ENCODE data around the gene AURKB. TPM values are rescaled to one million over a fixed set of nuclear protein-coding genes. Genes with fewer than 3 reads are reported as not detected.
A peak's percentile ranks its signal among the peaks of the same experiment; 100 is the strongest.
"Not testable (repeated sequence)": the region's sequence is repeated elsewhere in the genome, so short reads cannot be mapped to it uniquely, and the experiment has no call there.

Gene AURKB
- total RNA-seq (2014; rRNA removed; shearing (Covaris generic); ENCODE audit: low replicate concordance) = 71.0 and 82.4 TPM in 2 replicates

DNA sequence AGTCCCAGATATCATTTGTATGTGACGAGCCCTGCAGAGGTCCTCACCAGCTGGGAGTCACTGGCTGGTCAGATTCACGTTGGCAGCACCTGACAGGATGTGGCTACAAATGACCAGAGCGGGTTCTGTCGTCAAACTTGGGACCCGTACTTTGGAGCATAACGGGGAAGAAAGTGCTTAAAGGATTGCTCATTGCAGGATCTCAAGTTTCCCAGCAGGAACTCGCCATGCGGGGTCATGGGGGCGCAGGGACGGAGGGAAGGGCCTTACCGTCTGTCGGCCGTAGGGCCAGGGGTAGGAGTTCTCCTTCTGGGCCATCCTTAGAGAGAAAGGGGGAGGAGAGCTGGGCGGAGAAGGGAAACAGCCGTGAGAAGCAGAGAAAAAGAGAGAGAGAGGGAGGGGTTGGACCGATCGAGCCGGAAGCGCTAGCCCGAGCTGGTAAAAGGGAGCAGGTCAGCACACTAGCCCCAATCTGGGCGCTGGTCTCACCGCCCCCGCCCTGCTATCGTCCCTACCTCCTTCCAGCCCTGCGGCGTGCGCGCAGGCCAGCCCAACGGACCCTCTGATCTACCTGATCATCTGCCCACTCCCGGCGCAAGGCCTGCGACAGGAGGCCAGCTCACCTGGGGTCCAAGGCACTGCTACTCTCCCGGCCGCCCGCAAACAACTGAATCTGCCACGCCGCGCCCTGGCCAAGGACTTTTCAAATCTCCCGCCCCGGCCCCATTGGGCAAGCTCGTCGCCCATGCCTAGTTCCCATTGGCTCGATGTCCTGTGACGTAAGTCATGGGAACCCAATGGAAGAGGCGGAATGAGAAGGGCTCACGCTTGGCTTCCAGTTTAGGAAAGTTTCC, at the start of gene AURKB:
Gene AURKB (minus strand): TSS at position 669 of the 854 bp plus-strand sequence. CDS start 351 bp downstream, at position 318.
- Histone ChIP-seq H3K9ac (ENCODE audit: low read length) (peak within 1 kb of the TSS; percentile 92), H4K20me1 (ENCODE audit: insufficient read depth, low read depth, low read length) (0 out of 2 replicates have a peak, but pooled peaks cover 2% of the 10 kb centered on the region), H3K9me3 (ENCODE audit: low read length) (no peaks in the 10 kb centered on the region), H3K4me1 (ENCODE audit: low read length) (peaks cover 21% of the 10 kb centered on the region), H3K79me2 (ENCODE audit: low read length) (peaks cover 26% of the 10 kb centered on the region), H3K9me2 (replicated peaks; ENCODE audit: insufficient read depth, low read length) (no peaks in the 10 kb centered on the region), H3K36me3 (ENCODE audit: insufficient read depth, low read length) (peaks cover 18% of the 10 kb centered on the region), H3K27ac (ENCODE audit: low read length) (peak within 1 kb of the TSS; percentile 86), H3K4me3 (ENCODE audit: low read length) (peak within 1 kb of the TSS; percentile 97), H2AFZ (ENCODE audit: low read length) (peak within 1 kb of the TSS; percentile 32; the same call in 1 of the 2 replicates), H3K27me3 (ENCODE audit: low read length) (no peaks in the 10 kb centered on the region), H3K4me2 (ENCODE audit: low read depth, low read length, poor library complexity, severe bottlenecking) (peak within 1 kb of the TSS; percentile 95)
- DNase-seq = peak; percentile 97

DNA sequence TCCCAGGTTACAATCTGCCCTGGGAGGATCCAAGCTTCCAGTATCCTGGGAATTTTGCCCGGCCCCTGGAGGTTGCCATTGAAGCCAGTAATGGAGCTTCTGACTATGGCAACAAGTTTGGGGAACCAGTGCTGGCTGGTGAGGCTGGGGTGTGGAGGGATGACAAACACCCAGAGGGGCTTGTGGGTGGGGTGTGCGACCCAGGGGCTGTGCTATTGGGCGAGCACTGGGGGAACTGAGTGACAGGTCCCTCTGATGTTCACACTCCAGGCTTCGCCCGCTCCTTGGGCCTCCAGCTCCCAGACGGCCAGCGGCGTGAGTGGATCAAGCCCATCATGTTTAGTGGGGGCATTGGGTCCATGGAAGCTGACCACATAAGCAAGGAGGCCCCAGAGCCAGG, 47.4 kb upstream of the AURKB start:
- H4K20me1 ChIP-seq (ENCODE audit: insufficient read depth, low read depth, low read length) = no peaks in the 10 kb centered on the region
- H3K27ac ChIP-seq (ENCODE audit: low read length) = no peak overlapping the region
- peaks cover 53% of the 10 kb centered on the region for H3K36me3 ChIP-seq (ENCODE audit: insufficient read depth, low read length)

GRCh38 chr17:8256691-8257090, 46.3 kb upstream of the AURKB start:
- peaks cover 51% of the 10 kb centered on the region for H3K36me3 ChIP-seq (ENCODE audit: insufficient read depth, low read length)

More for the DNA sequence above, 47.4 kb upstream of the AURKB start:
- Histone ChIP-seq H3K4me1 (ENCODE audit: low read length) (no peaks in the 10 kb centered on the region), H2AFZ (ENCODE audit: low read length) (no peak overlapping the region), H3K79me2 (ENCODE audit: low read length) (peaks cover 5% of the 10 kb centered on the region), H3K9ac (ENCODE audit: low read length) (no peak overlapping the region), H3K27me3 (ENCODE audit: low read length) (no peaks in the 10 kb centered on the region), H3K9me3 (ENCODE audit: low read length) (no peaks in the 10 kb centered on the region), H3K4me2 (ENCODE audit: low read depth, low read length, poor library complexity, severe bottlenecking) (no peak overlapping the region), H3K4me3 (ENCODE audit: low read length) (no peak overlapping the region), H3K9me2 (replicated peaks; ENCODE audit: insufficient read depth, low read length) (no peaks in the 10 kb centered on the region)
- DNase-seq = no peak

GRCh38 chr17:8256291-8256690, 45.9 kb upstream of the AURKB start:
- Histone ChIP-seq H3K79me2 (ENCODE audit: low read length) (peaks cover 18% of the 10 kb centered on the region), H3K36me3 (ENCODE audit: insufficient read depth, low read length) (peaks cover 51% of the 10 kb centered on the region), H3K9me2 (replicated peaks; ENCODE audit: insufficient read depth, low read length) (no peaks in the 10 kb centered on the region), H3K4me1 (ENCODE audit: low read length) (no peaks in the 10 kb centered on the region), H2AFZ (ENCODE audit: low read length) (no peak overlapping the region), H3K4me3 (ENCODE audit: low read length) (no peak overlapping the region), H3K27ac (ENCODE audit: low read length) (no peak overlapping the region), H3K4me2 (ENCODE audit: low read depth, low read length, poor library complexity, severe bottlenecking) (no peak overlapping the region), H3K9ac (ENCODE audit: low read length) (no peak overlapping the region), H4K20me1 (ENCODE audit: insufficient read depth, low read depth, low read length) (no peaks in the 10 kb centered on the region), H3K9me3 (ENCODE audit: low read length) (no peaks in the 10 kb centered on the region), H3K27me3 (ENCODE audit: low read length) (no peaks in the 10 kb centered on the region)
- DNase-seq = no peak

More at GRCh38 chr17:8256691-8257090, 46.3 kb upstream of the AURKB start:
- H3K9me2 ChIP-seq (replicated peaks; ENCODE audit: insufficient read depth, low read length) = no peaks in the 10 kb centered on the region
- H3K4me1 ChIP-seq (ENCODE audit: low read length) = no peaks in the 10 kb centered on the region
- H4K20me1 ChIP-seq (ENCODE audit: insufficient read depth, low read depth, low read length) = no peaks in the 10 kb centered on the region
- no peak overlapping the region for H3K27ac ChIP-seq (ENCODE audit: low read length)
- peaks cover 14% of the 10 kb centered on the region for H3K79me2 ChIP-seq (ENCODE audit: low read length)
- H3K9me3 ChIP-seq (ENCODE audit: low read length) = no peaks in the 10 kb centered on the region
- H3K9ac ChIP-seq (ENCODE audit: low read length) = no peak overlapping the region
- H3K4me2 ChIP-seq (ENCODE audit: low read depth, low read length, poor library complexity, severe bottlenecking) = no peak overlapping the region
- DNase-seq = no peak
- H3K27me3 ChIP-seq (ENCODE audit: low read length) = no peaks in the 10 kb centered on the region
- H3K4me3 ChIP-seq (ENCODE audit: low read length) = no peak overlapping the region
- H2AFZ ChIP-seq (ENCODE audit: low read length) = no peak overlapping the region

DNA sequence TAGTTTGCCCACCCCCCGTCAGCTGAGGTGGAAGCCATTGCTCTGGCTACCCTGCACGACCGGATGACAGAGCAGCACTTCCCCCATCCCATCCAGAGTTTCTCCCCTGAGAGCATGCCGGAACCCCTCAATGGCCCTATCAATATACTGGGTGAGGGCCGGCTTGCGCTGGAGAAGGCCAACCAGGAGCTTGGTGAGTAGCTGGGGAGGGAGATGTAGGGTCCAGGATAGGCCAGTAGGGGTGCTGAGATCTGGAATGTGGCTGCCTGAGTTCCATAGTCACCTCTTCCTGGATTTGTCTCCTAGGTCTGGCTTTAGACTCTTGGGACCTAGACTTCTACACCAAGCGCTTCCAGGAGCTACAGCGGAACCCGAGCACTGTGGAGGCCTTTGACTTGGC, 45.1 kb upstream of the AURKB start:
- peaks cover 46% of the 10 kb centered on the region for H3K36me3 ChIP-seq (ENCODE audit: insufficient read depth, low read length)
- no peaks in the 10 kb centered on the region for H3K9me2 ChIP-seq (replicated peaks; ENCODE audit: insufficient read depth, low read length)
- no peaks in the 10 kb centered on the region for H3K9me3 ChIP-seq (ENCODE audit: low read length)
- peaks cover 26% of the 10 kb centered on the region for H3K79me2 ChIP-seq (ENCODE audit: low read length)
- no peaks in the 10 kb centered on the region for H4K20me1 ChIP-seq (ENCODE audit: insufficient read depth, low read depth, low read length)
- H3K4me2 ChIP-seq (ENCODE audit: low read depth, low read length, poor library complexity, severe bottlenecking) = no peak overlapping the region
- DNase-seq = no peak
- no peaks in the 10 kb centered on the region for H3K27me3 ChIP-seq (ENCODE audit: low read length)
- H3K4me3 ChIP-seq (ENCODE audit: low read length) = no peak overlapping the region
- H3K9ac ChIP-seq (ENCODE audit: low read length) = no peak overlapping the region
- H3K27ac ChIP-seq (ENCODE audit: low read length) = no peak overlapping the region
- H3K4me1 ChIP-seq (ENCODE audit: low read length) = peaks cover 3% of the 10 kb centered on the region
- no peak overlapping the region for H2AFZ ChIP-seq (ENCODE audit: low read length)

DNA sequence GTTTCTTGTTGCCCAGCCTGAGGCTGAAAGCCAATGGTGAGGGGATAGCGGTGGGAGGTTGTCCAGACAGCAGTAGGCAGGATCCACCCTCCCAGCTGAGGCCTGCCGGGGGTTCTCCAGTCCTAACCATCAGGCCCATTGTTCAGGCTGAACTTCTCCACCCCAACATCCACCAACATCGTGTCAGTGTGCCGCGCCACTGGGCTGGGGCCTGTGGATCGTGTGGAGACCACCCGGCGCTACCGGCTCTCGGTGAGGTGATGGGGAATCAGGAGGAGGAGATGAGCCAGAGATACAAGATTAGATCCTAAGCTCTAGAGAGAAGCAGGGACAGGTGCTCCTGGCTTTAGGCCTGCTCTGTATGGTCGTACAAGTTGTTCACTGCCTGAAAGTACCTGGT, 44.5 kb upstream of the AURKB start:
- Histone ChIP-seq H3K27me3 (ENCODE audit: low read length) (no peaks in the 10 kb centered on the region), H4K20me1 (ENCODE audit: insufficient read depth, low read depth, low read length) (no peaks in the 10 kb centered on the region), H3K36me3 (ENCODE audit: insufficient read depth, low read length) (peaks cover 41% of the 10 kb centered on the region), H3K4me2 (ENCODE audit: low read depth, low read length, poor library complexity, severe bottlenecking) (no peak overlapping the region), H3K79me2 (ENCODE audit: low read length) (peaks cover 33% of the 10 kb centered on the region), H3K4me1 (ENCODE audit: low read length) (peaks cover 9% of the 10 kb centered on the region), H3K9me3 (ENCODE audit: low read length) (no peaks in the 10 kb centered on the region), H2AFZ (ENCODE audit: low read length) (no peak overlapping the region), H3K9ac (ENCODE audit: low read length) (no peak overlapping the region), H3K4me3 (ENCODE audit: low read length) (no peak overlapping the region), H3K27ac (ENCODE audit: low read length) (no peak overlapping the region), H3K9me2 (replicated peaks; ENCODE audit: insufficient read depth, low read length) (no peaks in the 10 kb centered on the region)
- DNase-seq = no peak

- H4K20me1 ChIP-seq (ENCODE audit: insufficient read depth, low read depth, low read length) = no peaks in the 10 kb centered on the region
- H3K27me3 ChIP-seq (ENCODE audit: low read length) = no peaks in the 10 kb centered on the region
- no peak overlapping the region for H3K27ac ChIP-seq (ENCODE audit: low read length)
- DNase-seq = no peak
- H3K9ac ChIP-seq (ENCODE audit: low read length) = no peak overlapping the region
- H3K4me1 ChIP-seq (ENCODE audit: low read length) = peaks cover 11% of the 10 kb centered on the region
- H3K4me2 ChIP-seq (ENCODE audit: low read depth, low read length, poor library complexity, severe bottlenecking) = no peak overlapping the region
- peaks cover 41% of the 10 kb centered on the region for H3K36me3 ChIP-seq (ENCODE audit: insufficient read depth, low read length)
- no peaks in the 10 kb centered on the region for H3K9me3 ChIP-seq (ENCODE audit: low read length)
- no peaks in the 10 kb centered on the region for H3K9me2 ChIP-seq (replicated peaks; ENCODE audit: insufficient read depth, low read length)
- H3K79me2 ChIP-seq (ENCODE audit: low read length) = peaks cover 40% of the 10 kb centered on the region
- no peak overlapping the region for H2AFZ ChIP-seq (ENCODE audit: low read length)
- H3K4me3 ChIP-seq (ENCODE audit: low read length) = no peak overlapping the region
Measured at GRCh38 chr17:8253801-8254200, 43.4 kb upstream of the AURKB start.

DNA sequence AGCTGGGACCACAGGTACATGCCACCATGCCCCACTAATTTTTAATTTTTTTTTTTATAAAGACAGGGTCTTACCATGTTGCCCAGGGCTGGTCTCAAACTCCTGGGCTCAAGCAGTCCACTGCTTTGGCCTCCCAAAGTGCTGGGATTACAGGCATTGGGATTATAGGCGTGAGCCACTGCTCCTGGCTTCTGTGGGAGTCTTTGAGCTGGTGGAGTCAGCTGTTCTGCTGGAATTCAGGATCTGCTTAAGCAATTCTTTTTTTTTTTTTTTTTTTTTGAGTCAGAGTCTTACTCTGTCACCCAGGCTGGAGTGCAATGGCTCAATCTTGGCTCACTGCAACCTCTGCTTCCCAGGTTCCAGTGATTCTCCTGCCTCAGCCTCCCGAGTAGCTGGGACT, 41.0 kb upstream of the AURKB start:
- H3K4me3 ChIP-seq (ENCODE audit: low read length); DNase-seq; H4K20me1 ChIP-seq (ENCODE audit: insufficient read depth, low read depth, low read length); H2AFZ ChIP-seq (ENCODE audit: low read length); H3K4me2 ChIP-seq (ENCODE audit: low read depth, low read length, poor library complexity, severe bottlenecking); H3K27me3 ChIP-seq (ENCODE audit: low read length); H3K9ac ChIP-seq (ENCODE audit: low read length); H3K27ac ChIP-seq (ENCODE audit: low read length); H3K9me3 ChIP-seq (ENCODE audit: low read length); H3K9me2 ChIP-seq (replicated peaks; ENCODE audit: insufficient read depth, low read length): not testable (repeated sequence)
- Histone ChIP-seq H3K79me2 (ENCODE audit: low read length) (peaks cover 40% of the 10 kb centered on the region), H3K4me1 (ENCODE audit: low read length) (peaks cover 17% of the 10 kb centered on the region), H3K36me3 (ENCODE audit: insufficient read depth, low read length) (peaks cover 26% of the 10 kb centered on the region)
